Transverse colon (tissue), 4 donors: Measurements from ENCODE around the gene FHOD1. TPM values are rescaled to one million over a fixed set of nuclear protein-coding genes. Genes with fewer than 3 reads are reported as not detected.
A peak's percentile ranks its signal among the peaks of the same experiment; 100 is the strongest.

Experiments
- DNase-seq: peaks from one replicate; pipeline ENCODE4 v3.0.0-alpha.2; 2019
- H3K27ac ChIP-seq, 4 donors: fragments of 200-600 bp; sonication (generic); 2 replicates each; pipeline ENCODE4 v1.5.1; 2016 to 2018; ENCODE audit warnings: inconsistent platforms in 4 of 4
- H3K27me3 ChIP-seq: fragments of 200-600 bp; sonication (generic); 2 replicates; pipeline ENCODE4 v1.5.1; 2017; ENCODE audit warnings: inconsistent platforms
- H3K36me3 ChIP-seq, 4 donors: fragments of 200-600 bp; sonication (generic); 2 replicates each; pipeline ENCODE4 v1.5.1; 2017 to 2019; ENCODE audit warnings: inconsistent platforms in 4 of 4
- H3K4me1 ChIP-seq, 4 donors: fragments of 200-600 bp; sonication (generic); 2 replicates each; pipeline ENCODE4 v1.5.1; 2017 to 2020; ENCODE audit warnings: inconsistent platforms in 4 of 4
- H3K4me3 ChIP-seq, 4 donors: fragments of 200-600 bp; sonication (generic); 1 replicate in 1 of 4; 2 replicates in 3 of 4; pipeline versions ENCODE4 v1.5.1 to v1.6.1; 2017 to 2019; ENCODE audit warnings: inconsistent platforms in 4 of 4
- H3K9me3 ChIP-seq, 2 donors: fragments of 200-600 bp; sonication (generic); 2 replicates each; pipeline ENCODE4 v1.5.1; 2017 to 2019; ENCODE audit warnings: inconsistent platforms in 2 of 2
- CTCF ChIP-seq, 5 experiments: fragments of 200-600 bp in 3 of 5; fragments of 450-650 bp in 2 of 5; sonication (generic) in 3 of 5; IDR thresholded peaks; 1 replicate in 2 of 5; 2 replicates in 3 of 5; pipeline ENCODE4 v1.5.1; 2016 to 2017; ENCODE audit warnings: antibody characterized with exemption in 5 of 5, inconsistent platforms in 3 of 5, mild to moderate bottlenecking in 2 of 5, moderate library complexity in 1 of 5
- EP300 ChIP-seq: sonication (generic); formaldehyde crosslinking; IDR thresholded peaks from one replicate; pipeline ENCODE4 v1.6.1; 2017; ENCODE audit warnings: antibody characterized with exemption, low read depth
- POLR2A ChIP-seq: fragments of 450-650 bp; IDR thresholded peaks from one replicate; pipeline ENCODE4 v1.6.1; 2016; ENCODE audit warnings: antibody characterized with exemption, mild to moderate bottlenecking, moderate library complexity
- POLR2AphosphoS5 ChIP-seq, 3 donors: sonication (generic); formaldehyde crosslinking; IDR thresholded peaks; one replicate each; pipeline ENCODE4 v1.6.1; 2016; ENCODE audit warnings: antibody characterized with exemption in 3 of 3
- WGBS, 2 donors: methylation state at CpG; one replicate each; pipeline ENCODE4 v1.1.5; 2018; ENCODE audit warnings: low coverage in 1 of 2; 5-methylcytosine and 5-hydroxymethylcytosine counted together
- in situ Hi-C, 4 donors: fragments of 200-750 bp; cut with MboI; loops; one replicate each; pipeline versions ENCODE4 v1.15.0 to v1.15.1; 2017; ENCODE audit warnings: low sequenced_read_pairs in 3 of 4, low pct_ligation_motif_present in 1 of 4, low pct_unique_long_range_greater_than_20kb in 1 of 4
- intact Hi-C: fragments of 100-400 bp; cut with DNase I; formaldehyde crosslinking; loops from one replicate; pipeline ENCODE4 v1.15.1; 2023; ENCODE audit warnings: low total_unique reads
- total RNA-seq, 4 donors: library from RNA; depleted of rRNA; stranded (reverse); fragments of >200 nt; gene quantifications; one replicate each; pipeline ENCODE4 v1.1.0, GENCODE V29; 2016

Gene FHOD1
- total RNA-seq, 4 donors from 2014 or later, result 25.1 to 177 (median 33.6) TPM

DNA sequence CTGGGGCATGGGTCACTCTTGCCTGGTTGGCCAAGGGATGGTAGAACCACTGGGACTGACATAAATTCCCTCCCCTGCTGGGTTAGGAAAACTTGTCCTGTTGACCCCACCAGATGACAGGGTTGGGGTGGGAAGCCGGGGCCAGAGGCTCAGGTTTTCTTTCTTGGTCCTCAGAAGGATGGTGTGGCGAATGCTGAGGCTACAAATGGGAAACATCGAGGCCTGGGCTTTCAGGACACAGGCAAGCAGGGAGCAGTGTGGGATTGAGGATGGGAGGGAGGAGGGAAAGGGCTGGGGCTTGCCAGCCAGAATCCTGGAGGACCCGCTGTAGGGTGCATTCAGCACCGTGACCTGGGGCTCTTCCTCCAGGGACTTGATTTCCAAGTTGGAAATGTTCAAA, 17.6 kb upstream of the FHOD1 start:
- no peak overlapping the region for H3K4me3 ChIP-seq
- peaks cover 1% of the 10 kb centered on the region for H3K27me3 ChIP-seq
- WGBS, 2 donors, result 87 to 88% methylated on average over 3 to 5 of the region's 5 CpGs
- in situ Hi-C loops (no loop called here), intact Hi-C loops (no loop called here)
- no peaks in the 10 kb centered on the region for H3K36me3 ChIP-seq
- H3K4me1 ChIP-seq, result no peaks in the 10 kb centered on the region
- DNase-seq, result no peak
- no peak overlapping the region for H3K27ac ChIP-seq
- TF ChIP-seq CTCF (IDR thresholded peaks at IDR 0.05) (no peak), EP300 (no peak), POLR2A (no peak), POLR2AphosphoS5 (IDR thresholded peaks at IDR 0.05) (no peak)
- H3K9me3 ChIP-seq, result no peaks in the 10 kb centered on the region

DNA sequence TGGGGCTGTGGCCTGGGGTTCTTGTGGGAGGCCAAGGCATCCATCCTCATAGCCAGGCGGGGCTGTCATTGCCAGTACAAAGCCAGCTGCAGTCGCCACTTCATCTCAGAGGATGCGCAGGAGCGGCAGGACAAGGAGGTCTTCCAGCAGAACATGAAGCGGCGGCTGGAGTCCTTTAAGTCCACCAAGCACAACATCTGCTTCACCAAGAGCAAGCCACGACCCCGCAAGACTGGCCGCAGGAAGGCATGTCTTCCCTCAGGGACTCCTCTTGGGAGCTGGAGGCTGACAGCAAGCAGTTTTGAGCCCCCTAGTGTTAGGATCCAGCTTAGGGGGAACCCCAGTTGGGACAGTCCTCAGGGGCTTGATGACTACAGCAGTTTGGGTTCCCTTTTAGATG, 17.0 kb upstream of the FHOD1 start:
- DNase-seq, result no peak
- WGBS, 2 donors, result 81% methylated on average over 9 of the region's 9 CpGs; no CpG with 5 or more reads in 1 of the 2 donors

GRCh38 chr16:67263201-67263600, 15.9 kb upstream of the FHOD1 start:
- Histone ChIP-seq H3K9me3 (no peaks in the 10 kb centered on the region), H3K4me3 (no peak overlapping the region), H3K27ac (no peak overlapping the region), H3K36me3 (no peaks in the 10 kb centered on the region), H3K4me1 (no peaks in the 10 kb centered on the region), H3K27me3 (no peaks in the 10 kb centered on the region)
- DNase-seq, result no peak
- in situ Hi-C loops, result no loop called here
- TF ChIP-seq POLR2A (no peak), EP300 (no peak), CTCF (IDR thresholded peaks at IDR 0.05) (no peak), POLR2AphosphoS5 (IDR thresholded peaks at IDR 0.05) (no peak)
- intact Hi-C loops, result no loop called here
- 95% methylated on average over 3 of the region's 3 CpGs; no CpG with 5 or more reads in 1 of the 2 donors for WGBS, 2 donors

More for the DNA sequence above, 17.0 kb upstream of the FHOD1 start:
- H3K4me3 ChIP-seq, result no peak overlapping the region
- no peaks in the 10 kb centered on the region for H3K4me1 ChIP-seq
- intact Hi-C loops (no loop called here), in situ Hi-C loops (no loop called here)
- no peaks in the 10 kb centered on the region for H3K9me3 ChIP-seq
- no peaks in the 10 kb centered on the region for H3K36me3 ChIP-seq
- TF ChIP-seq CTCF (IDR thresholded peaks at IDR 0.05), result no peak
- no peak for TF ChIP-seq POLR2A
- TF ChIP-seq EP300, result no peak
- TF ChIP-seq POLR2AphosphoS5 (IDR thresholded peaks at IDR 0.05), result no peak
- no peaks in the 10 kb centered on the region for H3K27me3 ChIP-seq
- no peak overlapping the region for H3K27ac ChIP-seq

DNA sequence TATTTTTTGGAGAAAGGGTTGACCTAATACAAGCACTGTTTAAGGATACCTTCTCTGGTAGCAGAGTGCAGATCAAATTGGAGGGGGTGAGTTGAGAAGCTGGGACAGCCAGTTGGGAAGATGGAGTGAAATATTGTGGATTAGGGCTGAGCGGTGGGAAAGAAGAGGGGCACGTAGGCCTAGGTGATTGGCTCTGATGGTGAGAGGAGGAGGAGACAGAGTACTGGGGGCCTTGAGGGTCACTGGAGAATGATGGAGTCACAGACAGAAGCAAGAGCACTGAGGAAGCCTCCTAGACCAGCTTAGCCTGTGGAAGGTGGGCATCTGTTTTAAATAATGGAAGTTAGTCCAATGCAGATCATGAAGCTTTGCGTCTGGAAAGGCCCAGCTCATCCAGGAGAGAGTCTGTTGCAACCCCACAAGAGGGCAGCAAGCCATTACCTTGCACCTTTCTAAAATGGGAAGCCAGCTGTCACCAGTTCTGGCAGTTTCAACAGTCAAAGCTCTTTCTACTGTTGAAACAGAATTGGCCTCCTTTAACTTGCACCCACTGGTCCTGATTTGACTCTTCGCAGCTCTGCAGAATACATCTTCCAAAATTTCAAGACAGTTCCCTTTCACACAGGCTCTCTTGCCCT, 13.3 kb upstream of the FHOD1 start:
- in situ Hi-C loops, result no loop called here
- no peak overlapping the region for H3K4me3 ChIP-seq
- H3K9me3 ChIP-seq, result no peaks in the 10 kb centered on the region
- no peaks in the 10 kb centered on the region for H3K27me3 ChIP-seq
- DNase-seq, result no peak
- H3K27ac ChIP-seq, result no peak overlapping the region
- peak in 4 of 5 experiments; percentile 29 to 48 (median 35) for TF ChIP-seq CTCF (IDR thresholded peaks at IDR 0.05)
- no peak for TF ChIP-seq POLR2A
- H3K36me3 ChIP-seq, result no peaks in the 10 kb centered on the region
- no peaks in the 10 kb centered on the region for H3K4me1 ChIP-seq
- intact Hi-C loops, result no loop called here
- 63 to 72% methylated on average over 4 of the region's 4 CpGs for WGBS, 2 donors
